Fibroblast of lung (primary cell): ENCODE data around the gene LRRC53. TPM values are rescaled to one million over a fixed set of nuclear protein-coding genes. Genes with fewer than 3 reads are reported as not detected.

Source experiments
- DNase-seq, 2 donors: peaks; one replicate each; pipeline versions ENCODE4 v3.0.0 to v3.0.0-alpha.2; 2010; ENCODE audit warnings: low read depth in 2 of 2
- H2AFZ ChIP-seq: 2 replicates; pipeline ENCODE4 v1.5.1; 2012; ENCODE audit warnings: low read length, control low read depth, inconsistent platforms
- H3K27ac ChIP-seq: 2 replicates; pipeline ENCODE4 v1.5.1; 2011; ENCODE audit warnings: low read length, control low read depth; ENCODE audit not compliant: insufficient read depth
- H3K27me3 ChIP-seq: 2 replicates; pipeline ENCODE4 v1.5.1; 2011; ENCODE audit warnings: mild to moderate bottlenecking, low read length; ENCODE audit not compliant: control insufficient read depth, insufficient read depth
- H3K36me3 ChIP-seq: 2 replicates; pipeline ENCODE4 v1.5.1; 2011; ENCODE audit warnings: low read length; ENCODE audit not compliant: control insufficient read depth, insufficient read depth
- H3K4me1 ChIP-seq: 2 replicates; pipeline ENCODE4 v1.5.1; 2011; ENCODE audit warnings: low read length; ENCODE audit not compliant: control insufficient read depth, insufficient read depth; ENCODE audit errors: extremely low read depth
- H3K4me2 ChIP-seq: 2 replicates; pipeline ENCODE4 v1.5.1; 2011; ENCODE audit warnings: low read length, control low read depth; ENCODE audit not compliant: insufficient read depth; ENCODE audit errors: extremely low read depth
- H3K4me3 ChIP-seq, 4 experiments: fragments of 200-600 bp in 1 of 4; sonication (generic) in 1 of 4; replicated peaks in 1 of 4; 2 replicates each; pipeline ENCODE4 v1.5.1; 2011 to 2016; ENCODE audit warnings: low read length in 4 of 4, low read depth in 3 of 4, mild to moderate bottlenecking in 3 of 4, control low read depth in 2 of 4, inconsistent platforms in 1 of 4, mixed read lengths in 1 of 4; ENCODE audit not compliant: insufficient read depth in 1 of 4; ENCODE audit errors: control extremely low read depth in 1 of 4
- H3K79me2 ChIP-seq: 2 replicates; pipeline ENCODE4 v1.5.1; 2012; ENCODE audit warnings: mild to moderate bottlenecking, low read length, inconsistent platforms; ENCODE audit not compliant: control insufficient read depth, insufficient read depth
- H3K9ac ChIP-seq: 2 replicates; pipeline ENCODE4 v1.5.1; 2011; ENCODE audit warnings: mild to moderate bottlenecking, low read length, control low read depth; ENCODE audit not compliant: insufficient read depth
- H3K9me3 ChIP-seq: 2 replicates; pipeline ENCODE4 v1.5.1; 2012; ENCODE audit warnings: low read depth, low read length; ENCODE audit not compliant: control insufficient read depth, insufficient read depth
- H4K20me1 ChIP-seq: 2 replicates; pipeline ENCODE4 v1.5.1; 2011; ENCODE audit warnings: low read length; ENCODE audit not compliant: control insufficient read depth, insufficient read depth; ENCODE audit errors: extremely low read depth
- CTCF ChIP-seq, 2 donors: IDR thresholded peaks in 1 of 2; conservative IDR thresholded peaks in 1 of 2; 1 replicate in 1 of 2; 2 replicates in 1 of 2; pipeline ENCODE4 v1.5.1; 2011 to 2012; ENCODE audit warnings: low read length in 2 of 2, control low read depth in 1 of 2, inconsistent platforms in 1 of 2, low read depth in 1 of 2, mild to moderate bottlenecking in 1 of 2
- EZH2 ChIP-seq: IDR thresholded peaks from 2 replicates; pipeline ENCODE4 v1.5.1; 2012; ENCODE audit warnings: low read length, control low read depth, mild to moderate bottlenecking; ENCODE audit errors: missing control alignments
- polyA plus RNA-seq, 2 donors: library from polyadenylated mRNA; depleted of rRNA in 1 of 2; stranded (reverse) in 1 of 2; unstranded in 1 of 2; fragments of >200 nt; gene quantifications; 2 replicates each; pipeline ENCODE4 v1.2.1, GENCODE V29; 2011 to 2012; ENCODE audit warnings: missing spikeins in 1 of 2
- total RNA-seq: library from RNA; depleted of rRNA; stranded (reverse); fragments of >200 nt; gene quantifications from 2 replicates; pipeline ENCODE4 v1.2.1, GENCODE V29; 2014

The LRRC53 gene
- total and polyA plus RNA-seq, 2 donors (not counting 1 experiment from before 2014, with no cell fraction given) = not detected

- Histone ChIP-seq H3K4me2 (no peak overlapping the region), H2AFZ (no peak overlapping the region), H3K4me3 (no peak overlapping the region), H3K4me1 (no peaks in the 10 kb centered on the region), H3K27ac (no peak overlapping the region), H3K9me3 (no peaks in the 10 kb centered on the region), H3K79me2 (no peaks in the 10 kb centered on the region), H4K20me1 (no peaks in the 10 kb centered on the region), H3K27me3 (no peaks in the 10 kb centered on the region), H3K9ac (no peak overlapping the region), H3K36me3 (no peaks in the 10 kb centered on the region)
- no peak for TF ChIP-seq EZH2
- TF ChIP-seq CTCF (conservative IDR thresholded peaks at IDR 0.05 in 1 of 2, IDR thresholded peaks at IDR 0.05 in 1 of 2; ENCODE audit: low read depth in 1 of 2, low read length in 2 of 2) = no peak
- DNase-seq = no peak
Measured at GRCh38 chr1:74496669-74497068, 15.7 kb downstream of the LRRC53 start.

GRCh38 chr1:74486036-74486435 is 26.4 kb downstream of the LRRC53 start:
- H3K27ac ChIP-seq = no peak overlapping the region
- no peak overlapping the region for H3K4me2 ChIP-seq
- TF ChIP-seq CTCF (conservative IDR thresholded peaks at IDR 0.05 in 1 of 2, IDR thresholded peaks at IDR 0.05 in 1 of 2; ENCODE audit: low read depth in 1 of 2, low read length in 2 of 2) = no peak
- TF ChIP-seq EZH2 = no peak
- H3K27me3 ChIP-seq = no peaks in the 10 kb centered on the region
- no peaks in the 10 kb centered on the region for H3K4me1 ChIP-seq
- H2AFZ ChIP-seq = no peak overlapping the region
- H4K20me1 ChIP-seq = no peaks in the 10 kb centered on the region
- no peak overlapping the region for H3K9ac ChIP-seq
- no peaks in the 10 kb centered on the region for H3K79me2 ChIP-seq
- H3K9me3 ChIP-seq = no peaks in the 10 kb centered on the region
- no peaks in the 10 kb centered on the region for H3K36me3 ChIP-seq
- DNase-seq = no peak
- H3K4me3 ChIP-seq = no peak overlapping the region

GRCh38 chr1:74485622-74486021 is 26.8 kb downstream of the LRRC53 start:
- Histone ChIP-seq H3K27ac (no peak overlapping the region), H3K9me3 (no peaks in the 10 kb centered on the region), H3K4me3 (no peak overlapping the region), H3K4me2 (no peak overlapping the region), H4K20me1 (no peaks in the 10 kb centered on the region), H2AFZ (no peak overlapping the region), H3K27me3 (no peaks in the 10 kb centered on the region), H3K4me1 (no peaks in the 10 kb centered on the region), H3K79me2 (no peaks in the 10 kb centered on the region), H3K36me3 (no peaks in the 10 kb centered on the region), H3K9ac (no peak overlapping the region)
- no peak for TF ChIP-seq EZH2
- TF ChIP-seq CTCF (conservative IDR thresholded peaks at IDR 0.05 in 1 of 2, IDR thresholded peaks at IDR 0.05 in 1 of 2; ENCODE audit: low read depth in 1 of 2, low read length in 2 of 2) = no peak
- DNase-seq = no peak
